ENCODE data around the gene BBLN. TPM values are rescaled to one million over a fixed set of nuclear protein-coding genes. Genes with fewer than 3 reads are reported as not detected.

The BBLN gene
- total RNA-seq, 1 experiment from 2014 or later: 70.4 TPM

DNA sequence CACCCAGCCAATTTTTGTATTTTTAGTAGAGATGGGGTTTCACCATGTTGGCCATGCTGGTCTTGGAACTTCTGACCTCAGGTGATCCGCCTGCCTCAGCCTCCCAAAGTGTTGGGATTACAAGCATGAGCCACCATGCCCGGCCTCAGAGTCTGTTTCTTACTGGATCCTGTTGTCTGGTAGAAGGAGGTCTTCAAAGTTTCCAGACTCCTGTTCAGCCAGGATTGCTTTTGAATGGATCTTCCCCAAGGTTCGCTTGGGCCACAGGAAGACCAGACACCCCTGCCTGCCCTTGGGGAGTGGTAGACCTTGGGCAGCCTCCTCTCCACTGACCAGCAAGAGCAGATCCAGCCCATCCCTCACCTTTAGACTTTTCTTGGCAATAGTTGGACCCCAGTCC lies 18.5 kb upstream of the BBLN start:
- H3K27me3 Mint-ChIP-seq (ENCODE audit: insufficient read depth, unreplicated experiment): no peaks in the 10 kb centered on the region
- H3K4me3 Mint-ChIP-seq (ENCODE audit: unreplicated experiment): no peak overlapping the region
- H3K4me1 Mint-ChIP-seq (ENCODE audit: insufficient read depth, unreplicated experiment): peaks cover 30% of the 10 kb centered on the region
- intact Hi-C loops (cut with micrococcal nuclease): no loop called here
- no peaks in the 10 kb centered on the region for H3K9me3 Mint-ChIP-seq (ENCODE audit: unreplicated experiment)
- ChIA-PET CTCF (no interaction called here), POLR2A (interaction anchor here (0.6 to 0.8 kb wide), 2 partner anchors 15 to 204 kb away, joined by 3 read pairs; no protein-coding TSS in a partner anchor)
- TF ChIP-seq CTCF (IDR thresholded peaks at IDR 0.05; ENCODE audit: unreplicated experiment): no peak
- no peaks in the 10 kb centered on the region for H3K36me3 Mint-ChIP-seq (ENCODE audit: insufficient read depth, unreplicated experiment)
- H3K27ac Mint-ChIP-seq (ENCODE audit: low read depth, unreplicated experiment): peak overlapping the region; percentile 32
- no TSS peak for BruUV-seq (replicated peaks)
- DNase-seq (ENCODE audit: unreplicated experiment): no peak

DNA sequence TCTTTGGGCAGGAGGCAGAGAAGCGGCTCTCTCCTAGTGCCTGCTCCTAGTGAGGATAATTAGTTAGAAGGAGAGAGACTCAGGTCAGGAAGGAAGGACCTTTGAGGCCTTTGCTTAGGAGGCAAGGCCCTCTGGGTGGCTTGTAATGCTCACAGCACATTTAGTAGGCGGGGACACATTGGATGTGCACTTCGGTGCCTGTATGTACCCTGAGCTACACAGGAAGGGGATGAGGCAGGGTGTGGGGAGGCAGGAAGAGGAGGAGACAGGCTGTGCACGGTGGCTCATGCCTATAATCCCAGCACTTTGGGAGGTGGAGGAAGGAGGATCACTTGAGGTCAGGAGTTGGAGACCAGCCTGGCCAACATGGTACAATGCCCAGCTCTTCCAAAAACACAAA lies 18.0 kb upstream of the BBLN start:
- no peaks in the 10 kb centered on the region for H3K27me3 Mint-ChIP-seq (ENCODE audit: insufficient read depth, unreplicated experiment)
- no peak for TF ChIP-seq CTCF (IDR thresholded peaks at IDR 0.05; ENCODE audit: unreplicated experiment)
- H3K27ac Mint-ChIP-seq (ENCODE audit: low read depth, unreplicated experiment): peak overlapping the region; percentile 32
- H3K4me3 Mint-ChIP-seq (ENCODE audit: unreplicated experiment): no peak overlapping the region
- peaks cover 26% of the 10 kb centered on the region for H3K4me1 Mint-ChIP-seq (ENCODE audit: insufficient read depth, unreplicated experiment)
- no TSS peak for BruUV-seq (replicated peaks)
- intact Hi-C loops (cut with micrococcal nuclease): no loop called here
- CTCF ChIA-PET: interaction anchor here (1.7 kb wide), 1 partner anchor 24 kb away, joined by 9 read pairs; no protein-coding TSS in a partner anchor
- DNase-seq (ENCODE audit: unreplicated experiment): no peak
- H3K36me3 Mint-ChIP-seq (ENCODE audit: insufficient read depth, unreplicated experiment): no peaks in the 10 kb centered on the region
- POLR2A ChIA-PET: interaction anchor here (0.8 to 1.8 kb wide), 2 partner anchors 14 to 205 kb away, joined by 3 to 5 read pairs; no protein-coding TSS in a partner anchor
- no peaks in the 10 kb centered on the region for H3K9me3 Mint-ChIP-seq (ENCODE audit: unreplicated experiment)

GRCh38 chr9:128142596-128142995 lies 17.5 kb upstream of the BBLN start:
- H3K9me3 Mint-ChIP-seq (ENCODE audit: unreplicated experiment): no peaks in the 10 kb centered on the region
- no peak for DNase-seq (ENCODE audit: unreplicated experiment)
- H3K36me3 Mint-ChIP-seq (ENCODE audit: insufficient read depth, unreplicated experiment): no peaks in the 10 kb centered on the region
- H3K4me3 Mint-ChIP-seq (ENCODE audit: unreplicated experiment): no peak overlapping the region
- ChIA-PET CTCF (interaction anchor here (0.6 to 1.7 kb wide), 6 partner anchors 14 to 423 kb away, joined by 3 to 9 read pairs (median 3); no protein-coding TSS in a partner anchor), POLR2A (interaction anchor here (0.8 to 1.8 kb wide), 2 partner anchors 14 to 205 kb away, joined by 3 to 5 read pairs; no protein-coding TSS in a partner anchor)
- peak overlapping the region; percentile 32 for H3K27ac Mint-ChIP-seq (ENCODE audit: low read depth, unreplicated experiment)
- no TSS peak for BruUV-seq (replicated peaks)
- intact Hi-C loops (cut with micrococcal nuclease): no loop called here
- H3K4me1 Mint-ChIP-seq (ENCODE audit: insufficient read depth, unreplicated experiment): peaks cover 20% of the 10 kb centered on the region
- no peak for TF ChIP-seq CTCF (IDR thresholded peaks at IDR 0.05; ENCODE audit: unreplicated experiment)
- H3K27me3 Mint-ChIP-seq (ENCODE audit: insufficient read depth, unreplicated experiment): no peaks in the 10 kb centered on the region

- peaks cover 18% of the 10 kb centered on the region for H3K4me1 Mint-ChIP-seq (ENCODE audit: insufficient read depth, unreplicated experiment)
- POLR2A ChIA-PET: interaction anchor here (1.8 kb wide), 1 partner anchor 15 kb away, joined by 5 read pairs; no protein-coding TSS in a partner anchor
- no peak for DNase-seq (ENCODE audit: unreplicated experiment)
- H3K27me3 Mint-ChIP-seq (ENCODE audit: insufficient read depth, unreplicated experiment): no peaks in the 10 kb centered on the region
- no TSS peak for BruUV-seq (replicated peaks)
- no peaks in the 10 kb centered on the region for H3K36me3 Mint-ChIP-seq (ENCODE audit: insufficient read depth, unreplicated experiment)
- intact Hi-C loops (cut with micrococcal nuclease): no loop called here
- H3K27ac Mint-ChIP-seq (ENCODE audit: low read depth, unreplicated experiment): peak overlapping the region; percentile 95
- no peaks in the 10 kb centered on the region for H3K9me3 Mint-ChIP-seq (ENCODE audit: unreplicated experiment)
- peak overlapping the region; percentile 27 for H3K4me3 Mint-ChIP-seq (ENCODE audit: unreplicated experiment)
- TF ChIP-seq CTCF (IDR thresholded peaks at IDR 0.05; ENCODE audit: unreplicated experiment): no peak
- CTCF ChIA-PET: interaction anchor here (0.8 to 1.7 kb wide), 4 partner anchors 13 to 60 kb away, joined by 3 to 9 read pairs (median 3); no protein-coding TSS in a partner anchor
These were observed 16.4 kb upstream of the BBLN start for GRCh38 chr9:128143525-128144238.

Measured in MCF 10A (cell line).